Measurements from ENCODE around the gene NUP133.
"Not testable (repeated sequence)": the region's sequence is repeated elsewhere in the genome, so short reads cannot be mapped to it uniquely, and the experiment has no call there.

Gene NUP133

GRCh38 chr1:229411434-229412055 lies 96.6 kb downstream of the NUP133 start:
- DNase-seq: no peak

DNA sequence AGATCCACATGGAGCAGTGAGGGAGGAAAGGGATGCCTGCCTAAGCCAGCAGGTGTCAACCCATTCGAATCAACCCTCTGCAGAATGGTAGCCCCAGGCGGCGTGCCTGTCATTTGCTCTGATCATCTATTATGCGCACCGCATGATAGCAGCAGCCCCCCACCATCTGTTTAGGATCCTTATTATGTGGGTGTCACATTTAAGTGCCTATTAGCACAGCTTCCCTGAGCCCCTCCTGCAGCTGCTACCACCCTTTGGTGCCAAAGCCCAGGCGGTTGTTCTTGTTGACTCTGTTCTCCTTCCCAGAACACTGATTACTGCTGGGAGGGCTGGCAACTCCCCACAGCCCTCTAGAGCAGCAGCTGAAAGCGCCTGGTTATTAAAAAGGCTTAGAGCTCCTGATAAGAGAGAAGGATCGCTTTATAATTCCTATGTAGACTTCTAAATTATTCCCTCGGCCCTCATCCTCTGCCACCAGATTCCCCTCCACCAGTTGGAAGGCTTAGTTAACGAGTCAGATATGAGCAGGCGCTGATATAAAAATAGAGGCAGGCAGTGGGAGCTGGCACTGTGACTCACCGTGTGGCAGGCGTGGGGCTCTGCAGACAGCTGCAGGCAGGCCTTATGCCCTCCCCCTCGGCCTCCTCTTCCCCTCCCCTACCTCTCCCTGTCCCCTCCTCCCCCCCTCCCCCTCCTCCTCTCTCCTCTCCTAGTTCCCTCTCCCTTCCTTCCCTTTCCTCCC lies 97.3 kb downstream of the NUP133 start:
- peak in 1 of 2 experiments; percentile 83 for DNase-seq

GRCh38 chr1:229410370-229410691 lies 97.8 kb downstream of the NUP133 start:
- no peak for DNase-seq

DNA sequence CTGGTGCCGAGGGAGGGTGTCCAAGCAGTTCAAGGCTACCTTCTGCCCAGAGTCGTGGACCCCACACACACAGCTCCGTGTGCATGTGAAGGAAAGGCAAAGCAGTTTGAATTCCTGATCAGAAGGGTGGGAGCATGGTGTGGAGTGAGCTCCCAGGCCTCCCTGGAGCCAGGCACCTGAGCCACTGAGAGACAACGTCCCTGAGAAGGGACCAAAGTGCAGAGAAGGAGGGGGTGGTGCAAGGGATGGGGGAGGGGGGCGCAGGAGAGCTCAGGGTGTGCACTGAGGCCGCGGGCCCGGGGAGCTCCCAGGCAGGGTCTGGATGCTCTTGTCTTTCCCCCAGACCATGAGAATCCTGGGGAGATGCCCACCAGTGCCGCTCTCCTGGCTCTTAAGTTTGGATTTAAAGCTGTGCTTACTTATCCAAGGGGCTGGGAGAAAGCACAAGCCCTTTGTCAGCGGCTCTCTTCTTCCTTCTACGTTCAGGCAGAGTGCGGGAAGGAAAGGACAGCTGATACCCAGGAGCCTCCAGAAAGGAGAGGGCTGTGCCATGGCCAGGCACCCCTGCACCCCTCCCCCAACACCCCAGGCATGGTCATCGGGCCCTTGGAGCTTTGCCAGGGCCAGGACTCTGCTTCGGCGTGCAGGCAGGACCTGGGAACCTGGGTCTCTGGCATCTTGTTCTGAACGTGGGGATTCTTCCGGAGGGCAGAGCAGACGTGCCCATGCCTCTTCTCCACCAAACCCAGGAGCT lies 98.3 kb downstream of the NUP133 start:
- DNase-seq: no peak

DNA sequence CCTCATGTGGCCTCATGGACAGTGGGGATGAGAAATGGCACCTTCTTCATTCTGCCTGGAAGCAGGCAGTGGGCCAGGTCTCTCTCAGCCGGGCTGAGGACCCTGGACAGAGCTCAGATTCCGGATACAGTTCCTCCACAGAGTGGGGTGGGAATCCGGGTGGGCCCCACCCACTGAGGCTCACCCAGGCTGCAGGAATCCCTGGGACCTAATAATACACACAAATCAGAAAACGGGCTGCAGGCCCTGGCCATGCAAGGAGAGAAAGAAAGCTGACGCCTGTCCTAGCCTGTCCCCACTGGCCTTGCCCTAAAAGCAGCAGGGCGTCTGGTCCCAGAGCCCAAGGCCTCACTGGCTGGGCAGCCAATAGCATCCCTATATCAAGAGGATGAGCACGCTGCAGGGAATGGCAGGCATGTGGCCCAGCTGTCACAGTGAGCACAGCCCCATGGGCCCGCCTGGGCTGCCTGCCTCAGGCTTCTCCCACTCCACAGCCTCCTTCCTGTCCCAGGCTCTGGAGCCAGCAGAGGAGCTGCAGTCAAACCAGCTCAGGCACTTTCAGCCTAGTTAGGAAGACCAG lies 99.6 kb downstream of the NUP133 start:
- DNase-seq: no peak

GRCh38 chr1:229407206-229408026 lies 100.7 kb downstream of the NUP133 start:
- DNase-seq: no peak

DNA sequence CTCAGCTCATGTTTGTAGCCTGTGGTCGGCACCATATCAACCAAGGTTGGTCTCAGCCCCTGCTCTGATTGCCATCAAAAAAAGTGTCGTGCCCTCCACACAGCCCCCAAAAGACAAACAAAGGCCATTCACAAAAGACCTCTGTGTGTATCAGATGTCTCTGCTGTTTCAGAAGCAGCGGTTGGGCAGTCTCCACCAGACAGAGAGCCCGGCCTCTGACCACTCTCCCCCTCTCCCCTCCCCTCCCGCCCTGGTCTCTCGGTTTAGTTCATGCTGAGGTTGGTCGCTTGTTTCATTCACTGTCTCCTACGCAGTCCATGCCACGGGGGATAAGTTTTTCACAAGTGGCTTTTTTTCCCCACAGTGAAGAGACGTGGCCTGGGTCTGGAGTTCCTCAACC lies 101.3 kb downstream of the NUP133 start:
- no peak for DNase-seq

GRCh38 chr1:229403573-229403972 lies 104.6 kb downstream of the NUP133 start:
- DNase-seq: no peak

DNA sequence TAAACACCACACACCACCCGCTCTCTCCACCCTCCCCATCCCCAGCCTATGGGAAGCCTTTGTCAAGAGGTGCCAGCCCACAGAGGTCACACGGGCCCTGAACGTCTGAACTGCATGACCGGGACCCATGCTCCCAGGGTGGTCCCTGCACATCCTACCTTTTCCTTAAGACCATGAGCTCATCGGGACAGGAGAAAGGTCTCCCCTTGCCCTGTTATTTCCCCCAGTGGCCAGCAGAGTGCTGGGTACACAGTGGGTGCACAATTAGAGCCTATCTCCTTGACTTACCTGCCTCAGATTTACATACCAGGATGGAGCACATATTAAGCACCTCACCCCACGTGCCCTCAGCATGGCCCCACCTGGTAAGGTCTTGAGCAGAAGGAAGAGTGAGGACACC lies 105.1 kb downstream of the NUP133 start:
- DNase-seq: no peak

GRCh38 chr1:229402329-229402728 lies 105.8 kb downstream of the NUP133 start:
- not testable (repeated sequence) for DNase-seq

GRCh38 chr1:229397762-229398161 lies 110.4 kb downstream of the NUP133 start:
- DNase-seq: no peak

- DNase-seq: no peak
Measured at GRCh38 chr1:229396585-229397206, 111.4 kb downstream of the NUP133 start.

DNA sequence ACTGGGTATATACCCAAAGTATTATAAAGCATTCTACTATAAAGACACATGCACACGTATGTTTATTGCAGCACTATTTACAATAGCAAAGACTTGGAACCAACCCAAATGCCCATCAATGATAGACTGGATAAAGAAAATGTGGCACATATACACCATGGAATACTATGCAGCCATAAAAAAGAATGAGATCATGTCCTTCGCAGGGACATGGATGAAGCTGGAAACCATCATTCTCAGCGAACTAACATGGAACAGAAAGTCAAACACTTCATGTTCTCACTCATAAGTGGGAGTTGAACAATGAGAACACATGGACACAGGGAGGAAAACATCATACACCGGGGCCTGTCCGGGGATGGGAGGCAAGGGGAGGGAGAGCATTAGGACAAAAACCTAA lies 113.6 kb downstream of the NUP133 start:
- DNase-seq: not testable (repeated sequence)

DNA sequence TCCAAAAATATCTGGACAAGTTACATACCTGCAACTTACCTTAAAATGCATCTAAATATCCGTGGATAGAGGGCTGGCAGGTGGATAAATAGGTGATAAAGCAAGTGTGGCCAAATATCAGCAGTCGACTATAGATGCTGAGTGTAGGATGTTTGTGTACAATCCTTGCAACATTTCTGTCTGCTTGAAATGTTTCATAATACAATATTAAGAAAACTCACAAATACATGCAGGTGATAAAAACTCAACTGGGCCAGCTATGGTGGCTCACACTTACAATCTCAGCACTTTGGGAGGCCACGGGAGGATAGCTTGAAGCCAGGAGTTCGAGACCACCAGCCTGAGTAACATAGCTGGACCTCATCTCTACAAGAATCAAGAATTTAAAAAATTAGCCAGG lies 115.2 kb downstream of the NUP133 start:
- DNase-seq: no peak

Data from cerebellar nuclear complex (tissue), 1 donor.